Fibroblast of mammary gland (primary cell): ENCODE data around the gene UTRN.

Experiments
- DNase-seq: peaks from one replicate; pipeline ENCODE4 v3.0.0-alpha.2; 2010; ENCODE audit warnings: low read depth
- H3K4me3 ChIP-seq: 2 replicates; pipeline ENCODE4 v1.5.1; 2011; ENCODE audit warnings: low read depth, mild to moderate bottlenecking, low read length, moderate library complexity; ENCODE audit not compliant: control insufficient read depth
- CTCF ChIP-seq: conservative IDR thresholded peaks from 2 replicates; pipeline ENCODE4 v1.5.1; 2011; ENCODE audit warnings: low read depth, low read length, inconsistent platforms; ENCODE audit not compliant: control insufficient read depth, insufficient read depth

The UTRN gene

GRCh38 chr6:144252259-144252658, 32.9 kb upstream of the UTRN start:
- DNase-seq, result peak; percentile 61
- TF ChIP-seq CTCF, result no peak
- H3K4me3 ChIP-seq, result no peak overlapping the region

GRCh38 chr6:144259986-144260385, 25.1 kb upstream of the UTRN start:
- no peak overlapping the region for H3K4me3 ChIP-seq
- DNase-seq, result peak; percentile 56
- no peak for TF ChIP-seq CTCF

GRCh38 chr6:144262470-144263369, 22.4 kb upstream of the UTRN start:
- no peak for TF ChIP-seq CTCF
- DNase-seq, result no peak
- H3K4me3 ChIP-seq, result no peak overlapping the region

- no peak for DNase-seq
- H3K4me3 ChIP-seq, result no peak overlapping the region
- no peak for TF ChIP-seq CTCF
These were observed 21.3 kb upstream of the UTRN start for GRCh38 chr6:144263786-144264185.

- H3K4me3 ChIP-seq, result no peak overlapping the region
- no peak for TF ChIP-seq CTCF
- peak; percentile 79 for DNase-seq
These were observed 20.7 kb upstream of the UTRN start for GRCh38 chr6:144264270-144265060.

GRCh38 chr6:144265061-144265357, 20.1 kb upstream of the UTRN start:
- DNase-seq, result no peak
- H3K4me3 ChIP-seq, result no peak overlapping the region
- TF ChIP-seq CTCF, result no peak
